Medulla oblongata (tissue), 1 donor: ENCODE data around the gene HDAC4.
"Not testable (repeated sequence)": the region's sequence is repeated elsewhere in the genome, so short reads cannot be mapped to it uniquely, and the experiment has no call there.

Experiments
- DNase-seq: peaks from one replicate; pipeline ENCODE4 v3.0.0-alpha.2; 2015; ENCODE audit errors: extremely low spot score

Gene HDAC4

DNA sequence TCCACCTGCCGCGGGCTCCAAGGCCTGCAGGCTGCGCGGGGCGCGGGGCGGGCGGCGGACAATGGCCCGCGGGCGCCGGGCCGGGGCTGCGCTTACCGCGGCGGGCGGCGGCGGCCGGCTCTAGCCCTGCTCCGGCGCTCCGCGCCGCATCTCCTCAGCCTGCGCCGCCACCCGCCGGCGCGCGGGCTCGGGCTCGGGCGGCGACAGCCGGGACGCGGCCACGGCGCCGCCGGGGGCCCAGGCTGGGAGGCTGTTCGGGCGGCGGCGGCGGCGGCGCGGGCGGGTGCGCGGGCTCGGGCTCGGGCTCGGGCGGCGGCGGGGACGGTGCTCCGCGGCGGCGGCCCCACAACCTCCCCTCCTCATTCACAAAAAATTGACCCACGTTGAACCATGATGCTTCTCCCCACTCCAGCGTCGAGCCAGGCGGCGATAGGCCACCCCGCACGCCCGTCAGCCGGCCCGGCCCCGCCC, at the start of gene HDAC4:
TSS of gene HDAC4 (minus strand) at position 425 of the 471 bp plus-strand sequence. CDS start 48,321 bp downstream, outside the sequence.
- no peak for DNase-seq

DNA sequence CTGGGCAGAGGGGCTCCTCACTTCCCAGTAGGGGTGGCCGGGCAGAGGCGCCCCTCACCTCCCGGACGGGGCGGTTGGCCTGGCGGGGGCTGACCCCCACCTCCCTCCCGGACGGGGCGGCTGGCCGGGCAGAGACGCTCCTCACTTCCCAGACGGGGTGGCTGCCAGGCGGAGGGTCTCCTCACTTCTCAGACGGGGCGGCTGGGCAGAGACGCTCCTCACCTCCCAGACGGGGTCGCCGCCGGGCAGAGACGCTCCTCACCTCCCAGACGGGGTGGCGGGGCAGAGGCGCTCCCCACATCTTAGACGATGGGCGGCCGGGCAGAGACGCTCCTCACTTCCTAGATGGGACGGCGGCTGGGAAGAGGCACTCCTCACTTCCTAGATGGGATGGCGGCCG, 48.6 kb upstream of the HDAC4 start:
- DNase-seq = not testable (repeated sequence)

DNA sequence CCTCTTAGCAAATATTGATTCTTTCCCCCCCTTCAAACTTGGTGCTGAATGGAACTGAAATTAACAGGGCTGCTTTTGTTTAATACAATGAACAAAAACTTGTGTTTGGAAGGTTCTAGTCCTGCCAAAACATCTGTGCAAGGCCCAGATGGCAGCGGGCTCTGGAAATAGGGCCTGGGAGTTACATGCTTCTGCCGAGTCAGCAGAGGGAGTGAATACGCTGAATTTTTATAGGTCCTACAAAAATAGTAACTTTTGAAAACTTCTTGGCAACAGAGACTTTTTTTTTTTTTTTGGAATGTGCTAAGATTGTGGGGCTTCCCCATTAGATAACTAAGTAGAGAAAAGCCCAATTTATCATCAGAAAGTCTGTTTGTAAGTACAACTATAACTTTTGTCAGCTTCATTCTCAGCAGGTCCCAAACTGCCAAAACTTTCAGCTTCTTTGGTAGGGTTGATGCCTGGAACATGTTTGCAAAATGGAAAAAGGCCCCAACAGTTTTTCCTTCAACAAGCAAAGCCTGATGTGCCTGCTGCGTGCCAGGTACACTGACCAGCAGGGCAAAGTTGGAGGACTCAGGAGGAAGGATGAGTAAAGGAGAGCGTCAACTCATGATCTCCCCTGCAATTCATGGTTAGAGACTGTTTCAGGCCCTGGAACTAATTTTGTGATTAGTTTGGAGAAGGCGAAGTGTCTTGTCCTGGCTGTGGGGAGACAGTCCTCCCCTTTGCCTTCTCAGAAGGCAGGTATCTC, 45.1 kb upstream of the HDAC4 start:
- DNase-seq = peak; percentile 94

DNA sequence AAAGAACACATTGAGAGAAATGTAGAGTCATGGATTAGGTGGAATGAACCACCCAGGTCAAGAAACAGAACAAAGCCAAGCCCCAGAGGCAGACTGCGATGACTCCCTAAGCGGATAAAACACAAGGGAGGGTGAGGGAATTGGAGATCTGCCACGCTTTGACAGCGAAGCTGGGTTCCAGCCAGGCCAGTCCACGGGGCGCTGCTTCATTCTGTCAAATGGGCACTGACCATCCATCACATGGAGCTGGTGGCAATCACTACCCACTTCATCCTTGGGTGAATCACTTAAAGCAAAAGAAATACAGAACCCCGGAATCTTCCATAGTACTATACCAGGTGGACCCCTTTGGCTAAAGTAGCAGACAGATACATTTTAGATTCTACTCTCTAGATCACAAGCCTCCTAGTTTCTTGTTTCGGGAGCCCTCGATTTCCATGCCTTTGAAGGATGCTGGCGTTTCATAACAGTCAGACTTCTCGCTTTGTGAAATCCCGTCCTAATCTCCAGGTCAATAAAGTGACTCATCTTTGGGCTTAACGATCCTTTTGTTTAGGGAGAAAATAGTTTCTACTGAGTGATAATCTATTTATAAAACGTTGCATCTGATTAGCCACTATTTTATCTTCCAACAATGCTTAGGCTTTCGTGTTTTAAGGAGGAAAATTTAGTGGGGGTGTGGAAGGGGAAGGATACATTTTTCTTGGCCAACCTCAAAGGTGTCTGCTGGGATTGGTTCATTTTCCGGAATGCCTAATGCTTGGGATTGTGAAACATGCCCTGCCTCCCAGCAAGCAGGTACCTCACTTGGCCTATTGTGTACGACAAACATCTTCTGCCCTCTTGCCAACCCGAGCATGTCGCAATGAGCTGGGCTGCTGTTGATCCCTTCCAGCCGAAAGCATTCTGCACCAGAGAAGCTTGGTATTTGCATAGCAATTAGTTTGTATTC, 44.1 kb upstream of the HDAC4 start:
- peak; percentile 84 for DNase-seq

DNA sequence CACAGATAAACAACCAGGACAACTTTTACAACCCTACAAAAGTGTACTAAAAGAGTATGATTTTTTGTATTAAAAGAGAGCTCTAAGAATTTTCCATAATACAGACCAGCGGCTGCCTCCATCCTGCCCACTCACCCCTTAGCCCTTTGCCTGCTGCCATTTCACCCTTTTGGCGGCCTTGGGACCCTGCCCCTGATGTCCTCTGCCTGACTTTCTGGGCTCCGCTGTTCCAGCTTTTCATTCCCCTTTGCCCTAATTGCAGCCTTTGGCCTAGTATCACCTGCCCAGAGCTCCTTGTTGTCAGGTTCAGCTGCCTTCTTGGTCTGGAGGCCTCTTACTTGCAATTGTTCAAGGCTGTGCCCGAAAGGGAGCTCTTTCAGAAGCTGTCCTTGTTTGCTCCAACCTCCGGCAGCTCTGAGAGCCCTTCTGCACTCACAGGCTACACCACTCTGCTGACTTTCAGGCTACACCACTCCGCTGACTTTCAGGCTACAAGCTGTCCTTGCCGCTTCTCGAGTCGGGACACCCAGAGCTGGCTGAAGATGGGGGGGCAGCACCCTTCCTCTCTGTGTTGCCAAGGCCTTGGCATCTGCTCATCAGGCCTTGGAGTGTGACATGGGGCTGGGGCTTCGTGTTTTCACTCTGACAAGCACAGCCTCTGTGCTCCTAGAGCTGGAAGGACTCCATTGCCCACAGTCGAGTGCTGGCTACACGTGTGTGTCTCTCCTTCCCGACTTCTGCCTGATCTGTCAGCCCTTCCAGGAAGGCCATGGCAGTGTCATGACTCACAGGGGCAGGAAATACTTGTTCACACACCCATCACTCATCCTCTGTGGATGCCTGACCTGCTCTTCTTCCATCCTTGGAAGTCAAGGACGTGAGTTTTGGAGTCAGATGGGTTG, 43.1 kb upstream of the HDAC4 start:
- peak; percentile 29 for DNase-seq

DNA sequence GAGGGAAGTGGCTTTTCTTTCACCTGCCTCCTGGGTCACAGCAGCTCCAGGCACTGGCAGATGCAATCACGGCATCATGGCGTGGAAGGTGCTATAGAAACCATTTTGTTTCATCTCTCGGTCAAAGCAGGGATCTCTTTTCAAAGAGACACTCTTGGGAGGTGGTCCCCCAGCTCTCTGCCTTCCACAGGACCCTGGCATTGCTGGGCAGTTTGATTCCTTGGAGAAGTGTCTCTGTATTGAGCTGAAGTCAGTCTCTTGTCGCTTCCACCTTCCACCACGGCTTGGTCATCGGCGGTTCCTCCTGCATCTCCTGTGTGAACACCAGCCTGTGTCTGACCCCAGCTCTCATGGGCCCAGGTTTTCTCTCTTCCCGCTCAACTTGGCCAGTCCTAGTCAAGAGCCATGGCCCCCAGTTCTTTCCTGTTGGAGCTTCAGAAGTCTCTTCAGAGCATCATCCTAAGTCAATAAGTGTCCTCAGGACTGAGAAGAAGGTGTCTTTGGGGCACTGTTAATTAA, 42.3 kb upstream of the HDAC4 start:
- no peak for DNase-seq

DNA sequence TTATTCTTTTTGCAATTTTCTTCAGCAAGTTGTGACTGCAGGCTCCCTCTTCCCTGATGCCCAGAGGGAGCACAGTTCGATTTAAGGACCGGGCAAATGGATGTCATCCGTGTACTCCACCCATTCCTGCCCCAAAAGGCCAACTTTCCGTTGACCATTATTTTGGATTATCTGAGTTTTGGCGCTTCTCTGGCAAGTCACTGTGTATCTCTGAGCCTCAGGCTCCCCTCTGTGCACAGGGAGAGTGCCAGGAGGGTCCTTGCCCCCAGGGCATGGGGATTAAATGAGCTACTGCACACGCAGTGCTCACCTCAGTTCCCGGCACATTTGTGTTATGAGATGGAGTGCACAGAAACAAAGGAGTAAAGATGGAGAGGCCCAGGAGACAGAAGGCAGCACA, 41.4 kb upstream of the HDAC4 start:
- DNase-seq = no peak

DNA sequence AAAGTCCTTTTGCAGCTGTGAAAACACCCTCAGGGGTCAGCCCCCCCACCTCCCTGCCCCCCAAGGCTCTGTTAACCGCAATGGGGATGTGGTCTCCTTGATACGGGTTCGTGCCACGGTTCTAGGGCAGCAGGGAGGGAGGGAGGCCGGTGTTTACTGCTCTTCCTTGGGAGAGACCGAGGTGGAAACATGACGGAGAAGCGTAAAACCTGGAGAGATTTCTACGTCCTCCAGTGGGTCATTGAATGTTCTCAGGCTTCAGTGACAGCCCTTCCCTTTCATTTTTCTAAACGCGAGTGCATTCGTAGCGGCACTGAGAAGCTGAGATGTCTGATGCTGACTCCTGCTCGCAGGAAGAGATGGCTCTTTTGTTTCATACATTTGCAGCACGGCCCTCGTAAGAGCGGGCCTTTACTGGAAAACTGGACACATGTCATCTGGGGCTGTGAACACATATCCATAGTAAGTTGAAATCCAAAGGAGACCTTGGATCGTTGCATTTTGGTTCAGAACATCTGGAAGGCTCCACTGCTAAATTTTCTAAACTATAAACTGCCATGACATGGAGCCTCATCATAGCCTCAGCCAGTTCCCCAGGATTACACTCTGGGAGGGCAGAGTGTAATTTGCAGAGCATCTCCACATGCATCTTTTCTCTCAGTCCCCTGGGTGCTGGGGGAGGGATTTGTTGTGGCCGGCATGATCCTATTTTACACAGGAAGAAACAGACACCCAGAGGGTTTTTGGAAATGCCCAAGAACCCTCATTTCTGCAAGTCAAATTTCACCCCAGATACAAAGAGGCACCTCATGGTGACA, 40.6 kb upstream of the HDAC4 start:
- peak; percentile 62 for DNase-seq

DNA sequence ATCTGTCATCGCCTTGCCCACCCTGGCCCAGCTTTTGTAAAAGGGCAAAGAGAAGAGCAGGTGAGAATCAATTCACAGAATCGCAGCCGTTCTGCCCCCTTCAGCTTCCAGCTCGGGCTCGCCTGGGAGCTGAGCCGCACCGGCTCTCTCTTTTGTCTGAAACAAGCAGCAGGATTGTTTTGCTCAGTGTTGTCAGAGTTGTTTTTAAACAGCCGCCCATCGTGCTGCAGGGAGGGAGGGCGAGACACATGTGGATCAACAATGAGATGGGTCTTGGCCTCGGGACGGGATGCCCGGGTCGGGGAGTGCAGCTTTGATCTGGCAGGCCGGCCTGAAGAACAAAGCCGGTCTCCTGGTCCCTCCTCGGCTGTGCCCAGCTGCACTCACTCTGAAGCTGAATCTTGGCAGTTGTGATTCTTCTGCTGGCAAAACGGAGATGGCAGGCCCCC, 39.7 kb upstream of the HDAC4 start:
- peak; percentile 93 for DNase-seq

DNA sequence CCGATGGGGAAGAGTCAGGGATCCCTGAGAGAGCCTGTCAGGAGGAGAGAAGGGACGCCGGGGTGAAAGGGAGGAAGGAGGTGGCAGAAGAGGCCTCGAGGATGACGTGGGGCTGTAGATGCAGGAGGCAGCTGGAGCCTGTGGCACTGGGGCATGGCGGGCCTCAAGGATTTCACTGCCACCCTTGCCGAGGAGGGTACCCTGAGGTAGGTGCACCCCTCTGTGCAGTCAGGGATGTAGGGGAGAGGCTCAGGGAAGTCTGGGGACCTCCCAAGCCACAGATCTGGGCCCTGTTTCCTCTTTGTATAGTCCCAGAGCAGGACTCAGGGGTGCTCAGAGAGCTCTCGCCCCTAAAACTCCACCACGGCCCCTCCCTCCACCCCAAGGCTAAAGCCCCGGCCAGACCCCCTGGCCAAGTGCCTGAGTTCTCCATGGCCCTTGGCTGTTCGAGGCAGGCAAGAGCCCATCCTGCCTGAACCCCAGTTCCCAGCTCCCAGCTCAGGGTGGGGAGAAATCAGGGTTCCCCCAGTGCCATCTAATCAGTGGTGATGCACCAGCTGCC, 39.0 kb upstream of the HDAC4 start:
- DNase-seq = no peak

DNA sequence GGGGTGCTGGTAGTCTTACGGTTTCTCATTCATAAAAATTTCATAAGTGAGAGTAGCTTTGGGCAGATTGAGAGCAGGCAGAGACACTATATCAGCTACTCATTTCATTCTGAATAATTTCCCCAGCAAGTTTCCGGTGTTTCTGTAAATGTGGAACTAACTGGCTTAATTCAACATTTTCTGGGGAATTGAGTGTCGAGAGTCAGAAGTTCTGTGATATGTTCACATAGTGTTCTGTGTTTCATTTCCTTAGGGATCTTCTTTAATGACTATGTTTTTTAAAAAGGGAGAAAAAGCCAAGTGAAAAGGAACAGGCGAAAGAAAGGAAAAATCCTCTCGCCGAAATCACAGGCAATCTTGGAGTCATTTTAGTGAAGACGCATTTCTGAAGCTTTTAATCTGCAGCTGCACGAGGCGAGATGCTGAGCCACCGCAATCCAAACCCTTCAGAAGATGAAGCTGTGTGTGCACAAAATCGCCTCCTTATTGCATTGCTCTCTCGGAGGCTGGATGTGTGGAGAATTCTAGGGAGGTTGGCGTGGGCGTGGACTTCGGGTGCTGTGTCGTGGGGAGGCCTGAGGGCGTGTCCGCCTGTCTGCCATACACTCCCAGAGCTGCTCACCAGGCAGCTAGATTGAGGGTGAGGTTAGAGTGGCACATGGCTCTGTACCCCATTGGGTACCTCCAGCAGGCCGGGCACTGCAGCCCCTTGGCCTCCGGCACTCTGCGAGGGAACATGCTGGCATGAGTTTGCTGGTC, 38.4 kb upstream of the HDAC4 start:
- peak; percentile 71 for DNase-seq

DNA sequence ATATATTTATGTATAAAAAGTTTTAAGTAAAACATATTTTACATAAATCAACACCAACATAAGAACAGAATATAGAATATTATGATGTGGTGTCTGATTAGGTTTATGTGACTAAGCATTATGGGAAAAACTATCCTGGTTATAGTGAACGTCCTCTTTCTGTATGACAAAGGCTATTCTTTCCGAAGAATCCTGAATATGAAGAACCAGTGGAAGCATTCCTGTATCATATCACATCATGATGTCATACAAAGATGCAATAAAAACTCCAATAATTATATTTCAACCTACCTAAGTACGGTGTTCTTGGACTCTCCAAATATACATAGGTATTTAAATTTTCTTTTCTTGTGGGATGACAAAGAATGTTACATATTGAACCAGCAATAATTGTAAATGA, 37.5 kb upstream of the HDAC4 start:
- DNase-seq = no peak

DNA sequence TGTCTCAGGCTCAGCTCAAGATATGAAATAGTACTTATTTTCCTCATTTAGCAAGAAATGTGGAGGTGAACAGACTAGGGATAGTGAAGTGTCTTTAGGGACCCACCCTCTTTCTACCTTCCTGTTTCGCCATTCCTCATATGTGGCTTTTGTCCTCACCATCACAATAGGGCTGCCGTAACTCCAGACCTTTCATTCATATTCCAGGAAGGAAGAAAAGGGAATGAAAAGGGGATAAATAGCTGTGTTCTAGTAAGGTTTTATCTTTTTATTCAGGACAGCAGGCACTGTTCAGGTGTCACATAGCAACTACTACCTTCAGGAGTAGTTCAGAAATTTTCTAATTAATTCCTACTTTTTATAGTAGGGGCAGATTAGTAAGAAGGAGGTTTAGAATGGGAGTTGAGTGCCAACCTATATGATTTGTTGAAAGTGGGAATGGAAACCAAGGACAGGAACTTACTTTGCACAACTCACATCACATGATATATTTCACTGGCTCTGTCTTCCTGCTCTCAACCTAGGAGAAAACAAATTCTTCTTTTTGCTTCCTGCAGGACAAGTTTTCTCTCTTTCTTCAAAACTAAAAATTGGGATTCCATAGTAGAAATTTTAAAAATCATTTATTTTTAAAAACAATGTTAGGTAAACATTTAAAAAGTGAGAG, 36.0 kb upstream of the HDAC4 start:
- DNase-seq = peak; percentile 62

DNA sequence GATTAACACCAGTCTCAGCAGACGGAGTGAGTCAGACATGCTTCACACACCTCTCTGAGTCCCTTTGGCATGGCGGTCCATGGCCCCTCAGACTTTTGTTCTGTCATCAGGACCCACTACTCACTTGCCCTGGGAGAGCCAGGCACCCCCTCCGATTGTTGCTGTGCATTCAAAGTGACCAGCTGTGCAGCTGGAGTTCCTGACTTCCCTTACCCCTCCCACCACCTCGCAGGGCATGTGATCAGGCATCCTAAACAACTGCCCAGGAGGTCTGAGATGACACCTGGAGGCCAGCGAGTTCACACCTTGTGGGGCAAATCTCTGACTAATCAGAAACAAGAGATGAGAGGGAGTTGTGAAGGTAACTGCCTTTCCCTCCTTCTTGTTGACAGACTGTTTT, 35.3 kb upstream of the HDAC4 start:
- no peak for DNase-seq

DNA sequence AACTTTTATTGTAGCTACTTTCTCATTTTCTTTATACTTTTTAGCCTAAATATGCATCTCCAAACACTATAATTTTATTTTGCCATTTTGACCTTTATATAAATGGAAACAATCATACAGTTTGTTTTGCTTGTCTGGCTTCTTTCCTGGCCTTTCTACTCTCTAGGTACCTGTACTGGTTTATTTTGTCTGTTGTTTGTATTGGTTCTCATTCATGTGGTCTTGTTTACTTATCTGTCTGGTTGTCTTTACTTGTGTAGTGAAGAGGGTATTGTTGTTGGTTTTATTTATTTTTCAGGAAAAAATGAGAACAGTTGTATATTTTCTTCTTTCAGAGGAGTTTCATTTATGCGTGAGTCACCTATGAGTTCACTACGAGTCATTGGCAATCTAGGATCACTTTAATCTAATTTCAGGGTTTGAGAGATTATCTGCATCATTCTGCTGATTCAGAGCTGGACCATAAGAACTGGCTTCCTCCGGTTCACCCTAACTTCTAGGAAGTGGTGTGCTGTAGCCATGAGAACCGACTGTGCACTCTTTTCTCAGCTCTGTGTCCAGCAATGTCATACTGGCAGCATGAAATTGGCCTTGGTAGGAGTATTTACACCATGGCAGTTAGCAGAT, 33.1 kb upstream of the HDAC4 start:
- DNase-seq = no peak

DNA sequence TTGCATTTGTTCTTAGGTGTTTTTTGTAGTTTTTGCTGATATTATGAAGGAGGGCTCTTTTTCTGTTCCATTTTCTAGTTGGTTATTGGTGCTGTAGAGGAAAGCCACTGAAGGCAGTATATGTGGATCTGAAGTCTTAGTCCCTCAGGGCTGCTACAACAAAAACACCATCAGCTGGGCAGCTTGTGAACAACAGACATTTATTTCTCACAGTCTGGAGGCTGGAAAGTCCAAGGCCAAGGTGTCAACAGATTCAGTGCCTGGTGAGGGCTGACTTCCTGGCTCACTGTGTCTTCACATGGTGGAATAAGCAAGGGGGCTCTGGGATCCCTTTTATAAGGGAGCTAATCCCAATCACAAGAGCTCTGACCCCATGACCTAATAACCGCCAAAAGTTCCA, 31.4 kb upstream of the HDAC4 start:
- no peak for DNase-seq

DNA sequence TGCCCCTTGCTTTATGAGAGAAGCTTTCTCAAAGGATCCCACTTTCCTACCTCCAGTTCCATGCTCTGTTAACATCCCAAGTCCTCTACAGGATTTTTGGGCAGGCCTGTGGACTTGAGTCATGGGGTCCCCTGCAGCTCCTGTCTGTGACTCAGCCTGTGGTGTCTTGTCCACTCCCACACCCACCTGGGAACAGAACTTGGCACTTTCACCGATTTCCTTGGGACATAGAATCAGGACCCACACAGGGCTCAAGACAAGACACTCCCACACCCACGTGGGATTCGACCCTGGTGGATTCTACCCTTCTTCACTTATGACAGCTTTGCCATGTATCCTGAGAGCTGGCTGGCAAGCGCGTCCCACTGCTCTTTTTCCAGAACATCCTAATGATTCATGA, 30.7 kb upstream of the HDAC4 start:
- no peak for DNase-seq
